SW 1271 (cell line): Measurements from ENCODE around the gene EFR3B.
"Not testable (repeated sequence)": the region's sequence is repeated elsewhere in the genome, so short reads cannot be mapped to it uniquely, and the experiment has no call there.

ENCODE experiments used
- DNase-seq, 2 experiments: peaks; one replicate each; lab custom pipeline; 2025; lab: John Stamatoyannopoulos, UW

EFR3B gene

DNA sequence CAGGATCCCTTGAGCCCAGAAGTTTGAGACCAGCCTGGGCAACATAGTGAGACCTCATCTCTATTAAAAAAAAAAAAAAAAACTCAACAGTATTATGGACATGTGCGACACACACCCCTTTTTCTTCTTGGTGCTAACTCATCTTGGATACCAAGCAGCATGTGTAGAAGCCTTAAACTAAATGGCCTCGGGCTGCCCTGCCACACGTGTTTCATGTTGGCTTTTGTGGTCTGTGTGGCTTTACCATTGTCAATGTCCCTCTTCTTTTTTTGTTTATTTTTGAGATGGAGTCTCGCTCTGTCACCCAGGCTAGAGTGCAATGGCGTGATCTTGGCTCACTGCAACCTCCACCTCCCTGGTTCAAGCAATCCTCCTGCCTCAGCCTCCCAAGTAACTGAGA lies 109.1 kb downstream of the EFR3B start:
- DNase-seq = not testable (repeated sequence)

DNA sequence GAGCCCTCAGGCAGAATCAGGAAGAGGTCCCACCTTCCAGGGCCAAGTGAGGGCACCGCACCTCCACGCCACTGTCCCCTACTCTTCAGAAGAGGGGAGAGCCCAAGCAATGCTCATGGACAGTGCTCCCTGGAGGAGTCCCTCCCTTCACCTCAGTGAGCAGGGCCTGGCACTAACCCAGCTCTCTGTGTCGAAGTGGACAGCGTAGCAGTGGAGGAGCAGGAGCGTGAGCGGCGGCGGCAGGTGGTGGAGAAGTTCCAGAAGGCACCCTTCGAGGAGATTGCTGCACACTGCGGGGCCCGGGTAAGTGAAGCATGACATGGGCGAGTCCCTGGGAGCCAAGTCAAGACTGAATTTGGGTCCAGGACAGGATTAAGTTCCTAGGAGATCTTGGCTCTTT lies 109.8 kb downstream of the EFR3B start:
- DNase-seq = no peak

DNA sequence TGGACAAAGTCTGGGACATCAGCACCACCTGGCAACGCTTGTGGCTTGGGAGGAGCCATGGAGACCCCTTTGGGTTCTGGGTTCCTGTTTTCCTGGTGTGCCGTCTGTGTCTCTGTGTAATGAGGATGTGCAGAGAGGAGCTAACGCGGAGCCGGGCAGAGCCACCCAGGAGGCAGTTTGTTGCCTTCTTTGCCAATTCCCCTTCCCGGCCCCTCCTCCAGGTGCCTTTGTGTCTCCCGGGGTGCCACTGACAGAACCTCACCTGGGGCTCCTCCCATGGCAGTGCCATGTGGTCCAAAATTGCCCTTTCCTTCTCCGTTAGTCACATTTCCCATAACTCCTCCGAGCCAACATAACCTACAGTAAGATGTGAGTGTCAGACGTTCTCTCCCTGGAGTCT lies 113.5 kb downstream of the EFR3B start:
- no peak for DNase-seq

DNA sequence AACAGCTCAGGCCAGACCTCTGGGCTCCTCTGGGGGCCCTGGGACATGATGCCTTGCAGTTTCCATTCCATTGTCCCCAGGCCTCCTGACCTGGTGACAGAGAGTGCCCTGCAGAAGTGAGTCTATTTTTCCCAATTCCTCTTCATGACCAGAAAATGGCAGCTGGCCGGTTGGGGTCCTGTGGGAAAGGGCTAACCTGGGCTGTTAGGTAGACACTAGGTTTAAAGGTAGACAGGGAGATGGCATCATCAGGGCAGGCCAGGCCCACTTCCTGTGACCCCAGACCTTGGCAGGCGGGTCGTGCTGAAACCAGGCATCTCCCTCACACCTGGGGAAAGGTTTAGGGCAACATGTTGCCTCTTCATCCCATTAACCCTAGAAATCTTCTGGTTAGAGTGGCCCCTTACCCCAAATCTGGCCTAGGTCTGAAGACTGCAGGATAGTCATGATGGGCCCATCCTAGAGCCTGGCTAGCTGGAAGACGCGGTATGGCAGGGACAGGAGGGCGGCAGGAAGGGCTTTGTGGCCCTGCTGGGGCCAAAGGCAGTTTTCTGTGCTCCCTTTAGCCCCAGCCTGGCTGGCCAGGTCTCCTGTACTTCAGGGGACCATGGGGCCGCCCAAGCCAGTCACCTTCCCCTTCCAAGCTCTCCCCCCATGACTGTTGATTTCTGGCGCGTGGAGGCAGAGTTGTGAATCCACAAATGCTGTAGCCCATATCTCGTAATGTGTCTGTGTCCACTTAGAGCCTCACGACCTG lies 116.4 kb downstream of the EFR3B start:
- no peak for DNase-seq

DNA sequence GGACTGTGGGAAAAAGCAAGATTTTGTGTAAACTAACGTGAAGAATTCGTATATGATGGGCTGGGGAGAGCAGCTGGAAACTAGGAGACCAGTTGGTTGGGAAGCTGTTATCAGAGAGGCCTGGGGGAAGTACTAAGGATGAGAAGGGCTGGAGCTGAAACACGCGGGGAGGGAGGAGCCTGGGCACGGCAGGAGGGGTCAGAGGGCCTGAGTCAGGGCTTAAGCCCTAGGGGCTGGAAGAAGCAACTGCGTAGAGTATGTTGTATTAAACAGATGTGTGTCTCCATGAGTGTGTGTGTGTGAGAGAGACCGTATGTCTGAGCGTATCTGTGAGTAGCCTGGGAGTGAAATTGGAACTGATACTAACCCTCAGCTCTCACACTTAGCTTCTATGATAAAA lies 118.1 kb downstream of the EFR3B start:
- DNase-seq = no peak

DNA sequence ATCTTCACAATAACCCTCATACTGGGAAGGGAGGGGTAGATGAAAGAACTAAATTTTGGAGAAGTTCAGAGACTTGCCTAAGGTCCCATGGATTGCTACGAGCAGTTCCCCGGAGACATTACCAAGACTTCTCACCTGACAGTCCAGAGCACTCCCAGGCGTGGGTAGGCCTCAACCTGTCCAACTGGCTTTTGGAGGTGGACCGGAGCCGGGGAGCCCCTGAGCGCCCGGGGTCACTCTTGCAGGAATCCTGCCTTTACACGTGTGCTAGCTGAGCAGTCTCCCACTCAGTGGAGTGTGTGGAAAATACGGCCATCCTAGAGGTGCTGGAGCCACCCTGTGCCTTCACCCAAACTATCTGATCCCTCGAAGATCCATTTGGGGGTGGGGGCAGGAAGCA lies 118.5 kb downstream of the EFR3B start:
- no peak for DNase-seq

DNA sequence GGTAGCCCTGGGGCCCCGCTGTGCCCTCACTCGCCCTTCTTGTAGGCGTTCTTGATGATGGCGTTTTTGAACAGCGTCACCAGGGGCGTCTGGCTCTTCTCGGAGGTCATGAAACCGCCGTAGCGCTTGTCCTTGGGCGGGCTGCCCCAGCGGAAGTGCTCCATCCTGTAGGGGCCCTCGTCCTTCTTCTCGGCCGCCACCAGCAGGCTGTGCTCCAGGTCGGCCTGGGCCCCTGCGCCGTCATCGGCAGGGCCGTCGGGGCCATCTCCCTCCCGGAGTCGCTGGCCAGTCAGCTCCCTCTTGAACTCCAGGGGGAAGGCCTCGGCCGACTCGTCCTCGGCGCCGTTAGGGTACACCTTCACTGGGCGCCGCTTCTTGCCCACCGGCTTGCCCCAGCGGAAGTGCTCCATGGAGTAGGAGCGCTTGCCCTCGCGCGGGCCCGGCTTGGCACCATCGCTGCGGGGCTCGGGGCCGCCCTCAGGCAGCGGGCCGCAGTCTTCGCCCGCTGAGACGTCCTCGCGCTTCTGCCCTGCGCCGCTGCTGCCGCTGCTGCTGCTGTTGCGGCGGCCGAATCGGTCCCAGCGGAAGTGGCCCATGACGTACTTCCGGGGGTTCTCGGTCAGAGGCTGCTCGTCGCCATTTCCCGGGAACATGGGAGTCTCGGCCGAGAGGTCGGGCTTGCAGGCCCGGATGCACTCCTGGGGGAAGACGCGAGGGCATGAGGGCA lies 119.3 kb downstream of the EFR3B start:
- no peak for DNase-seq

DNA sequence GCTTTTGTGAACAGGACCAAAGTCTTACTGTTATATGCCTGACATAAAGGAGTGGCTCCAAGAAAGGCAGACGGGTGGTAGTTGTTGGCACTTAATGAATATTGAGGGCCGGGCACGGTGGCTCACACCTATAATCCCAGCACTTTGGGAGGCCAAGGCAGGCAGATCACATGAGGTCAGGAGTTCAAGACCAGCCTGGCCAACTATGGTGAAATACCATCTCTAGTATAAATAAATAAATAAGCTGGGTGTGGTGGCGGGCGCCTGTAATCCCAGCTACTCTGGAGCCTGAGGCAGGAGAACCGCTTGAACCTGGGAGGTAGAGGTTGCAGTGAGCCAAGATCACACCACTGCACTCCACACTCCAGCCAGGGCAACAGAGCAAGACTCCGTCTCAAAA lies 120.2 kb downstream of the EFR3B start:
- not testable (repeated sequence) for DNase-seq

DNA sequence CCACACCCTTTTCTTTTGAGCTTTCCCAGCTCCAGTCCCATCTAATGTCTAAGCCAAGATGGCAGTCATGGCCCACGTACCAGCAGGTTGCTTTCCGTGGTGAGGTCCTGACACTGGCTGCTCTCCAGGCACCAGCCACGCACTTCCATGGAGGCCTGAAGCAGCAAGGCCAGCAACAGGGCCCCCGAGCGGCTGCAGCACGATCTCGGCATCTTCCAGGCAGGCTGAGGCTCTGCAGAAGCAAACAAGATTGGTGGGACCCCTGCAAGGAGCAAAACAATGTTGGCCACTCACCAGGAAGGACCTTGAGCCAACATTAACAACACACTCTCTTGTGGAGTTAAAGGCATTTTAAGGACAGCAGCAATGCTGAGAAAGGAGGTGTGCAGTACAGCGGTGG lies 122.7 kb downstream of the EFR3B start:
- no peak for DNase-seq

DNA sequence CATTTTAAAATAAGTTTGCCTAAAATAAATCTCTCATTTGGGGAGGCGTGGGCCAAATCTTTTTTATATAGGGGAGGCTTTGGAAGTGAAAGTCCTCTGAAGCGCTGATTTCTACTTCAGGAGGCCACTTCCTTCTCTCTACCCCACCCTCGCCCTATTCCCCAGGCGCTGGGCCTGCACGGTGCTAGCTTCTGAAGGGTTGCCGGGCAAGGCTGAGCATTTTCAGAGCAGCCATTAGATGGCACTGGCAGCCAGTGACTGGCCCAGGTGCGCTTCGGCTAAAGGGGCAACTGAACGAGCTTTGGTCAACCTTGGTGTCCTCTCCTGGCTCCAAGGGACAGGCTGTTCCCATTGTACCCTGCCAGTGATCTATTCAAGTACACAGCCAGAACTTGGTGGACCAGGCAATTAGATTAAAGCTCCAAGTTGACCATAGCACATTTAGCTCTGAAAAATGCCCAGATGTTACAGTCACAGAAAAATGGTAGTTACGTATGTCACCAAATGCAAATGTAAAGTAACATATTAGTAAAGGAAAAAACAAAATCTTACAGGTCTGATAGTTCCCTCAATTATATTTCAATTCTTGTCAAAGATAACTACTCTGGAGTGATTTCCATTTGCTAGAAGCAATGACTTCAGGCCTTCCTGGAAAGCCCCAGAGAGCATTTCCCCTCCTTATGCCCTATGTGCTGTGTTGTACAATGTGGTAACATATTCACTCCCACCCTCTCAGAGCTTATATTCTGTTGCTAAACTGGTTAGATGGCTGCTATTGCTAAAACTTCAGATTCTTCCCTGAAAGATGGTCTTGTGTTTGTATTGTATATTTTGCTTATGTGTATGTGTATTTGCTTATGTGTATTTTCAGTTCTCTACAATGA lies 124.4 kb downstream of the EFR3B start:
- peak in 1 of 2 experiments; percentile 10 for DNase-seq

DNA sequence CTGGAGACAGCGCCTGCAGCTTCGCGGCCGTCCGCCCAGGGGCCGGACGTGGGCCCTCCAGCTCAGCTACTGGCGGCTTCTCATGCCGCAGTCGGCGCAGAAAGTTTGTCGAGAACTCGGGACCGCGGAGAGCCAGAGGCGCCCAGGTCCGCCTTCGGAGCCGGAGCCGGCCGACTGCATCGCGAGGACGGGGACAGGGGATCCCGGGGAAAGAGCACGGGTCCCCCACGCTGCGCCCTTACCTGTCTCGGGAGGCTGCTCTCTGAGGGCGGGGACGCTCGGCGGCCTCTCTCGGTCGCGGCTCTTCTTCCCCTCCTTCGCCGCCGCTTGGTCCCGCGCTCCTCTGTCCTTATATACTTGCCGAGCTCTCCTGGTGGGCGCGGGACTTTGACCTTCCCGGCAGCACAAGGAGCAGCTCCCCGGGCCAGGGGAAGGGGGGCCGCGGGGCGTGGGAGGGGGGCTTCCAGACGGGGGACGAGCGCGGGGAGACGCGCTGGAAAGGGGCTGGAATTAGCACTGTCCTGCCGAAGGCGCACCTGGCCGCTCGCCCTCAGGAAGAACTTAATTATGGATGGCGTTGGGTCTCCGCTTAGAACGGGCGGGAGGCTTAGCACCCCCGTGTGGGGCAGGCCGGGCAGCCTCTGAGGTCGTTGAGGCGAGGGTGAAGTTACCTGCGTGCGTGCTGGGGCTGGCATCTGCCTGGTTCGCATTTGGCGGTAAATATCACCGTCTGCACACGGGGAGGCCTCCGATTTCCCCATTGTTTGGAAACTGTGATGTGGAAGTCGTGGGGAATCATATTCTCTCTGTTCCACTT lies 126.6 kb downstream of the EFR3B start, which contains the start of gene POMC:
Gene POMC, minus strand, starts transcription at position 325 of the 817 bp plus-strand sequence. CDS start 3,808 bp downstream, outside the sequence.
- no peak for DNase-seq

DNA sequence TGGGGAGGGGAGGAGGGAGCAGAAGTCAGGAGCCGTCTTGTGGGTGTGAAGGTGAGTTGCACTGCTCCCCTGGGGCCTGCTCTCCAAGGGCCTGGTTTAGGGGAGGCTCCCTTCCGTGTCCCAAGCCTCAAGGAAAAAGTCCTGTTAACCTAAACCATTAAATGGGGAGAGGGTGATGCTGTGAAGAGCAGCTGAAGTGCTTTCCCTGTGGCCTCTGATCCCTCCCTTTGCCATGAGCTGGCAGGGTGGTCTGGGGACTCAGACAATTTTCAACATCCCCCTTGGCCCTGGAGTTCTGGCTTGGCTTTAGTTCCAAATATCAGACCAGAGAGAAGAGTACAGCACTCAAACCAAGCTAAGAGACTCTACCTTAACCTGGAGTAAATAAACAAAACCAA lies 127.2 kb downstream of the EFR3B start:
- no peak for DNase-seq

DNA sequence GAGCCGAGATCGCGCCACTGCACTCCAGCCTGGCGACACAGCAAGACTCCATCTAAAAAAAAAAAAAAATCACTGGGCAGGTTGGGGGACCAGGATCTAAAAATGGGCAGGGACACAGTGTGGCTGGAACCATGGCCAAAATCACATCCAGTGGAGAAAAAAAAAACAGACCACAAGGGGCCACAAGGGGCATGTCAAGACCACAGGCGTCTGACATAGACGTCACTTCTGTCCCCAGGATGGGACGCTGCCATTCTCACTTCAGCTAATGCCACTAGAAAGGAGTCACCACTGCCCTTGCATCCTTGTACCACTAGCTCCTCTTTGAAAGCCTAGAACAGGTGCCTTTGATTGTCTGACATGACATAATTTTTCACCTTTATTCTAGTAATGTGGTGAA lies 129.0 kb downstream of the EFR3B start:
- no peak for DNase-seq

DNA sequence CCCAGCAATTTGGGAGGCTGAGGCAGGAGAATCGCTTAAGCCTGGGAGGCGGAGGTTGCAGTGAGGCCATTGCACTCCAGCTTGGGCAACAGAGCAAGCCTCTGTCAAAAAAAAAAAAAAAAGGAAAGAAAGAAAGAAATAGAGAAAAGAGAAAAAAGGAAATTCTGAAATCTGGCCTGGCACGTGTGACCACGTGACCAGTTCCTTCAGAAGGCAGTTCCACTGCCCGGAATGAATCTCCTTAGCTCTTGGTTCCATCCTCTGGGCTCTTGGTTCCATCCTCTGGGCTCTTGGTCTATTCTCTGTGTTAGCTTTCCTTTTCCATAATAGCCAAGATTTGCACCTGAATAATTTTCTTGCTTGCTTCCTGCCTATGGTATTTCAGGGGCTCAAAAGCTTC lies 131.8 kb downstream of the EFR3B start:
- DNase-seq = no peak

DNA sequence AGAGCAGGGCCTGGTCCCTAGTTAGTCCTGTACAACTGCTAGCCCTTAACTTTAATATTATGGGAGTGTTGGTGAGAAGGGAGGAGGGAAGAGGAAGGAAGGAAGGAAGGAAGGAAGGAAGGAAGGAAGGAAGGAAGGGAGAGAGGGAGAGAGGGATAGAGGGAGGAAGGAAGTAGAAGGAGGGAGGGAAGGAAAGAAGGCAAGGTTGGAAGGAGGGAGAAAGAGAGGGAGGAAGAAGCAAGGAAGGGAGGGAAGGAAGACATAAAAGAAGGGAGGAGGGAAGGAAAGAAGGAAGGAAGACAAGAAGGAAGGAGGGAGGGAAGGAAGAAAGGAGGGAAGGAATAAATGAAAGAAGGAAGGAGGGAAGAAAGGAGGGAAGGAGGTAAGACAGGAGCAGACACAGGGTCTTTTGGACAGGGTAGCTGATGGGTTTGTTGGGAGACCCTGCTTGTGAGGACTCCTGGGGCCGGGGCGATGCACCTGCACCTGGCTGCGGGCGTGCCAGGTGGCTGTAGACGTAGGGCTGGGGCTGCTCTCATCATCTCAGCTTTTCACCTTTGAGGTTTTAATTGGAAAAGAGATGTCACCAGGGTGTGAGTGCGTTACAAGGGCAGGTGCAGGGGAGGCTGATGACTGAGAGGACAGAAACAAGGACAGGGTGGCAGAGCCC lies 132.5 kb downstream of the EFR3B start:
- no peak for DNase-seq

DNA sequence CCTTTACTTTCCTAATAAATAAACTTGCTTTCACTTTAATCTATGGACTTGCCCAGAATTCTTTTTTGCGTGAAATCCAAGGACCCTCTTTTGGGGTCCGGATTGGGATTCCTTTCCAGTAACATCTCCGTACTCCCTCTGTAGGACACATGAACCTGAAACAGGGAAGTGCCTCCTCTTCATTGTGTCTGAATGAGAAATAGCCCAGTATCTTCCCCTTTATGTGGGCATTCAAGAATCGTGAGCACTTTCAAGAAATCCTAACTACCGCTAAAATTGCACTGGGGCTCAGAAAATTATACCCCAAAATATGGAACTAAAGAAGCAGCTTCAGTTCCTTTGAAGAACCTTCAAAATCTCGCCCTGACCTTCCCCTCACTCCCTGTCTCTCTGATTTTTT lies 134.3 kb downstream of the EFR3B start:
- no peak for DNase-seq

DNA sequence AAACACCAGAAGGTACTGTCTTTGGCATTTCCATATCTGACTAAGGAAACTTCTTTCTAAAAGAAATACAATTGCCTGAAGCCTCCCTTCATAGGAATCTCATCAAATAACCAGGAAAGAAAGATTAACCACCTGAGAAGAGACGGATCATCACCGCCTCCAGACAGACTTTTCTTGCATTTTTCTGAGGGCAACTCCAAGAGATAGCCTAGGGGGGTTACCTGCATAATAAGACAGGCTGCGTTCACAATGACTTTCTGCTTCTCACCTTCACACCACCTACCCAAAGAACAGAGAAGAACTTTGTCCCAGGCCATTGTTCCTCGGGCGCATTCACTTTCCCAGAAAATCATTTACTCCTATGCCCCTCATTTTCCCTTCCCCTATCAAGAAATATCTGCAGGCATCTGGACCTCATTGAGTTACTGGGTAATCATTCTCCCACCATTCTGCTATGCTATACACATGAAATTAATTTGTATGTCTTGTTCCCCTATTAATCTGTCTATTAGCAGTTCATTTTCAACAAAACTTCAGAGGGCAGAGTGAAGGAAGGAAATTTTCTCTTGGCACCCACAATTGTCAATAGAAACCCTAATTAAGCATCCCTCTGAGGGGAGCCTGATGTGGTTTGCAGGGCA lies 134.8 kb downstream of the EFR3B start:
- DNase-seq = no peak

DNA sequence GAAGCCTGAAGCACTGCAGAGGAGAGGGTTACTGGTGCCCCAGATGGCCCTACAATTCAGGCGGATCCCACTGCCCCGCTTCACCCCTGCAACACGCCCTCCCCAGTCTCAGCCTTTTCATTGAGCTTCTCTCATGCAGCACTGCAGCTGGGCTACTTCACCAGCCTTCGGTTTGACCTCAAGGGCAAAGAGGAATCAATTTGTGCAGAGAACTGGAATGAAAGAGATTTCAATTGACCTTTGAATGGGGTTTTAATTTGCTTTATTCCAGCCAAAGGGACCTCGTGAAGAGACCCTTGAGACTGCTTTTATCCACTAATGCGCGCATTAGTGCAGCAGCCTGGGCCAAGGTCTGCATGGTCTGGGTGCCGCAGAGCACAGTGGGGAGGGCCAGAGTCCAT lies 135.3 kb downstream of the EFR3B start:
- no peak for DNase-seq

DNA sequence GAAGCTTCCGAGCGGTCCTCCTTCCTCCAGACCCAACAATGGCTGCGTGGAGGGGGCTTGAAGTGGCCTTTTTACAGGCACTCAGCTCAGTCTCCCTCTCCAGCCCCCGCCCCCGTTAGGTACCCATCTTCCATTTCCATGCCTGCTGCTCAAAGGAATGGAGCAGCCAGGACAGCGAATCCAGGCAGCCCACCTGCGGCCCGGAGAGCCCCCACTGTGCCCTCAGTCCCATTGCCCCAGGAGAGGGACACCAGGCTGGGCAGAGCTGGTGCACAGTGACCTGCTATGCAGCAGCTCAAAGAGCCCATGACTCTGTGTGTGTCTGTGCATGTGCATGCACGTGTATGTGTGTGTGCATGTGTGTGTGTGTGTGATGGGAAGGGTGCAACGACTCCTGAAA lies 137.1 kb downstream of the EFR3B start:
- no peak for DNase-seq

DNA sequence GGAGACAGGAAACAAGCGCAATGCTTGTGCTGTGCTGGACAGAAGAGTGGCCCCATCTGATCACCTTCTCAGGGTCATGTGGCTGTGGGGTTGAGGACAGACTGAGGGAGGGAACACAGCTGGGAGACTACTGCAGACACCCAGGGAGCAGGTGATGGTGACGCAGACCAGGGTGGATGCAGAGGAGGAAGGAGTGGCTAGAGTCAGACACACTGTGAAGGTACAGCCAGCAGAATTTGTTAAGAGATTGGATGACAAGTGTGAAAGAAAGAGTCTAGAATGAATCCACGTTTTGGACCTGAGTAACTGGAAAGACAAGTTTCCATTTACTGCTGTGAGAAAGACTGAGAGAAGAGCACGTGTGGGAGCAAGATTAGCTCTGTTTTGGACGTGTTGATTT lies 142.4 kb downstream of the EFR3B start:
- DNase-seq = no peak
